Naive thymus-derived CD8-positive, alpha-beta T cell (primary cell): ENCODE data around the gene ITGB3. TPM values are rescaled to one million over a fixed set of nuclear protein-coding genes. Genes with fewer than 3 reads are reported as not detected.

ENCODE experiments used
- ATAC-seq, 2 donors: fragments of 150-1000 bp; cut with Tn5 transposase in 1 of 2; sonication (Bioruptor Pico), chemical (Tn5 transposase) in 1 of 2; 1 replicate in 1 of 2; 2 replicates in 1 of 2; pipeline ENCODE4 v1.10.0; 2021; ENCODE audit warnings: mild to moderate bottlenecking in 2 of 2, moderate library complexity in 2 of 2
- POLR2A ChIA-PET: fragments of 350-600 bp; sonication (Branson Sonifier 250); formaldehyde crosslinking; loops from one replicate; lab custom pipeline; 2021; ENCODE audit warnings: antibody characterized with exemption; lab: Charles Lee
- DNase-seq, 10 donors: peaks; one replicate each; pipeline versions ENCODE4 v3.0.0 to v3.0.0-alpha.2; 2020 to 2022
- H3K27ac Mint-ChIP-seq, 10 donors: one replicate each; pipeline ENCODE4 v1.8.0; 2020 to 2022; ENCODE audit warnings: mild to moderate bottlenecking in 10 of 10, mixed read lengths in 10 of 10, moderate library complexity in 4 of 10, inconsistent platforms in 1 of 10
- H3K27me3 Mint-ChIP-seq, 5 donors: one replicate each; pipeline ENCODE4 v1.8.0; 2021 to 2022; ENCODE audit warnings: mixed read lengths in 5 of 5
- H3K36me3 Mint-ChIP-seq, 3 donors: one replicate each; pipeline ENCODE4 v1.8.0; 2020 to 2022; ENCODE audit warnings: mixed read lengths in 3 of 3, mild to moderate bottlenecking in 2 of 3, inconsistent platforms in 1 of 3
- H3K4me1 Mint-ChIP-seq, 4 donors: one replicate each; pipeline ENCODE4 v1.8.0; 2021 to 2022; ENCODE audit warnings: mixed read lengths in 4 of 4
- H3K4me3 Mint-ChIP-seq, 10 donors: one replicate each; pipeline ENCODE4 v1.8.0; 2020 to 2022; ENCODE audit warnings: mild to moderate bottlenecking in 10 of 10, mixed read lengths in 10 of 10, moderate library complexity in 6 of 10, inconsistent platforms in 1 of 10
- H3K9me3 Mint-ChIP-seq, 9 donors: one replicate each; pipeline ENCODE4 v1.8.0; 2020 to 2022; ENCODE audit warnings: mixed read lengths in 9 of 9, mild to moderate bottlenecking in 3 of 9, inconsistent platforms in 1 of 9, moderate library complexity in 1 of 9
- polyA plus RNA-seq, 3 donors: library from polyadenylated mRNA; unstranded; fragments of 300-500 nt; fragmentation: Illumina TruSeq; gene quantifications; one replicate each; pipeline ENCODE4 v1.2.3, GENCODE V29; 2021
- total RNA-seq, 8 experiments: library from RNA in 2 of 8; stranded (reverse) in 2 of 8; gene quantifications; one replicate each; pipeline ENCODE4 v1.2.3 and lab custom pipeline; 2021 to 2026

ITGB3 gene
- total and polyA plus RNA-seq, 5 experiments from 2014 or later = not detected

- no peak for DNase-seq
- ATAC-seq = no peak
- peaks cover 0 to 9% (median 0%) of the 10 kb centered on the region in 4 donors for H3K4me1 Mint-ChIP-seq
- no peak overlapping the region for H3K4me3 Mint-ChIP-seq
- H3K9me3 Mint-ChIP-seq = peaks cover 0 to 23% (median 7%) of the 10 kb centered on the region in 9 donors
- H3K27ac Mint-ChIP-seq = no peak overlapping the region
- POLR2A ChIA-PET = no interaction called here
- peaks cover 0 to 8% (median 3%) of the 10 kb centered on the region in 5 donors for H3K27me3 Mint-ChIP-seq
- peaks cover 0 to 8% (median 7%) of the 10 kb centered on the region in 3 donors for H3K36me3 Mint-ChIP-seq
Measured at GRCh38 chr17:47299239-47299910, 45.7 kb downstream of the ITGB3 start.

GRCh38 chr17:47300718-47301117 is 47.1 kb downstream of the ITGB3 start:
- DNase-seq (no peak), ATAC-seq (no peak)
- H3K4me1 Mint-ChIP-seq = peaks cover 7 to 8% (median 8%) of the 10 kb centered on the region in 4 donors
- no peaks in the 10 kb centered on the region for H3K27me3 Mint-ChIP-seq
- H3K4me3 Mint-ChIP-seq = no peak overlapping the region
- peaks cover 0 to 23% (median 7%) of the 10 kb centered on the region in 9 donors for H3K9me3 Mint-ChIP-seq
- POLR2A ChIA-PET = no interaction called here
- H3K36me3 Mint-ChIP-seq = peaks cover 0 to 8% (median 7%) of the 10 kb centered on the region in 3 donors
- H3K27ac Mint-ChIP-seq = no peak overlapping the region

- Mint-ChIP-seq H3K27me3 (no peaks in the 10 kb centered on the region), H3K27ac (peak overlapping the region in 1 of 10 donors; percentile 43), H3K4me1 (peaks cover 7 to 12% (median 8%) of the 10 kb centered on the region in 4 donors), H3K36me3 (peaks cover 0 to 8% (median 7%) of the 10 kb centered on the region in 3 donors), H3K9me3 (peaks cover 0 to 23% (median 7%) of the 10 kb centered on the region in 9 donors), H3K4me3 (no peak overlapping the region)
- POLR2A ChIA-PET = no interaction called here
- DNase-seq = no peak
- no peak for ATAC-seq
Measured at GRCh38 chr17:47301161-47301560, 47.5 kb downstream of the ITGB3 start.

DNA sequence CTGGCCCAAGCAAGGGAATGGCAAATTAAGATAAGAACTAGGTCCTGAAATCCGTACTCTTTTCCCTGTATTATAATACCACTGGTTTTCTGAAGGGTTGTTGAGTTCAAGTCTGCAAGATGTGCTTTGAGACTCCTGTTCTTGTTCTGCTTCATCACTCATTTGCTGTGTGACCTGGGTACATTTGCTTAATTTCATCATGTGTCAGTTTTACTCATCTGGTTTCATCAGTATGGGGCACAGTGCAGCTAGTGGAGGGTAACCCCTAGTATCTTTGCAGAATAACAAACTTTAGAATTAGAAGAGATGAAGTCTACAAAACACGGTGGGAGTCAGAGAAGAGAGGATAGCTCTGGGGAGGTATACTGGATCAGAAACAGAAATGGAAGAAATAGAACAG is 48.2 kb downstream of the ITGB3 start:
- ATAC-seq (no peak), DNase-seq (no peak)
- H3K4me1 Mint-ChIP-seq = peaks cover 7 to 15% (median 9%) of the 10 kb centered on the region in 4 donors
- H3K36me3 Mint-ChIP-seq = peaks cover 0 to 8% (median 7%) of the 10 kb centered on the region in 3 donors
- no peaks in the 10 kb centered on the region for H3K27me3 Mint-ChIP-seq
- POLR2A ChIA-PET = no interaction called here
- no peak overlapping the region for H3K4me3 Mint-ChIP-seq
- H3K27ac Mint-ChIP-seq = no peak overlapping the region
- H3K9me3 Mint-ChIP-seq = peaks cover 0 to 23% (median 7%) of the 10 kb centered on the region in 9 donors

DNA sequence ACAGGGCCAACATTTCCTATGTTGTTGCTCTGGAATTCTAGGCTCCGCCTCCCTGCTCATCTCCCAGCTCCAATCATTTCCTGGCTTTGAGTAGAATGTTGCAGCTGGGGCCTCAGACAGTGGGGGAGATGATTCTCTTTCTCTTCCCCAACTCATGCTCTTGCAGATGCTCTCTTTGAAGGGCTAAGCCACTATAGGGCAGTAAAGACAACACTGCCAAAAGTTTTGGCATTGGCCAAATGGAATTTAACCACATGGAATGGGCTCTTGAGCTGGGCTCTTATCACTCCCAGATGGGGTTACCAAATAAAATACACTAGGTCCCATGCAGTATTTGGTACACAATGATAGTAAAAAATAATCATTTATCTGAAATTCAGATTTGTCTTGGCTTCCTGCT is 50.6 kb downstream of the ITGB3 start:
- Mint-ChIP-seq H3K27ac (peak overlapping the region in 1 of 10 donors; percentile 21), H3K9me3 (peaks cover 0 to 23% (median 7%) of the 10 kb centered on the region in 9 donors), H3K4me1 (peaks cover 7 to 15% (median 9%) of the 10 kb centered on the region in 4 donors), H3K27me3 (no peaks in the 10 kb centered on the region), H3K36me3 (peaks cover 0 to 8% (median 7%) of the 10 kb centered on the region in 3 donors), H3K4me3 (no peak overlapping the region)
- ATAC-seq = no peak
- DNase-seq = no peak
- POLR2A ChIA-PET = no interaction called here

DNA sequence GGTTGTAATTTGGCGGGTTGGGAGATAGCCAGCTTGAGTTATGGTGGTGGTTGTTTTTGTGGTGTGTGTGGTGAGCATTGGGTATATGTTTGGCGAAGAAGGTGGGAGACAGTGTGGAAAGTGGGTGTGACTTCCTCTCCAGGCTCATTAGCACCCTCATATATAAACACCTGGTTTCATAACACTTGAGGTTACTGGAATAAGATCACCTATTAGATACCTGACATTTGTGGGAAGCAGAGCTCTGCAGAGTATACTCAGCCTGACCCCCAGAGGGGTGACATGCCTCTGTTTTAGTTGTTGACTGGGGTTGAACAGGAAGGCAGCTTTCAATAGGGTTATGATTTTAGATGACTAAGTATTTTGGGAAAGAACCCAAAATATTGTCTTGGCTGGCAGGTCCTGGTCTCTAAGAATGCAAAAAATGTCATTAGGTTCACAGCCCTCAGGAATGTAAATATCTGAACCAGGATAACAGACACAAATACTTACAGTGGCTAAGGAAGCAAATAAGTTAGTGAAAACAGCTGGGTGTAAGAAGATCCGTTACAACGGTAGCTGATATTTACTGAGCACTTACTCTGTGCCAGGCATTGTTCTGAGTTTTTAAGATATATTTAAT is 51.8 kb downstream of the ITGB3 start:
- peaks cover 0 to 8% (median 7%) of the 10 kb centered on the region in 3 donors for H3K36me3 Mint-ChIP-seq
- peaks cover 0 to 2% (median 0%) of the 10 kb centered on the region in 5 donors for H3K27me3 Mint-ChIP-seq
- H3K27ac Mint-ChIP-seq = peak overlapping the region in 3 of 10 donors; percentile 20 to 64 (median 57)
- H3K4me3 Mint-ChIP-seq = no peak overlapping the region
- peak in 1 of 2 donors; percentile 32 for ATAC-seq
- H3K4me1 Mint-ChIP-seq = peaks cover 7 to 15% (median 10%) of the 10 kb centered on the region in 4 donors
- H3K9me3 Mint-ChIP-seq = peaks cover 0 to 23% (median 7%) of the 10 kb centered on the region in 9 donors
- DNase-seq = no peak
- POLR2A ChIA-PET = no interaction called here

DNA sequence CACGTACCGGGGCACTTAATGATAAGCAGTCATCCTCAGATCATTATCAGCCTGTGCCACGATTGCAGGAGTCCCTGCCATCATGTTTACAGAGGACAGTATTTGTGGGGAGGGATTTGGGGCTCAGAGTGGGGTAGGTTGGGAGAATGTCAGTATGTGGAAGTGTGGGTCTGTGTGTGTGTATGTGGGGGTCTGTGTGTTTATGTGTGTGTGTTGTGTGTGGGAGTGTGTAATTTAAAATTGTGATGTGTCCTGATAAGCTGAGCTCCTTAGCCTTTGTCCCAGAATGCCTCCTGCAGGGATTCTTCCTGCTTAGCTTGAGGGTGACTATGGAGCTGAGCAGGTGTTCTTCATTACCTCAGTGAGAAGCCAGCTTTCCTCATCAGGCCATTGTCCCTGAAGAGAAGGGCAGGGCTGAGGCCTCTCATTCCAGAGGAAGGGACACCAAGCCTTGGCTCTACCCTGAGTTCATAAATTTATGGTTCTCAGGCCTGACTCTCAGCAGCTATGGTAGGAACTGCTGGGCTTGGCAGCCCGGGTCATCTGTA is 56.6 kb downstream of the ITGB3 start:
- H3K27me3 Mint-ChIP-seq = peaks cover 0 to 2% (median 0%) of the 10 kb centered on the region in 5 donors
- ATAC-seq (no peak), DNase-seq (no peak)
- POLR2A ChIA-PET = no interaction called here
- no peak overlapping the region for H3K4me3 Mint-ChIP-seq
- H3K9me3 Mint-ChIP-seq = no peaks in the 10 kb centered on the region
- H3K27ac Mint-ChIP-seq = no peak overlapping the region
- H3K4me1 Mint-ChIP-seq = peaks cover 2 to 12% (median 5%) of the 10 kb centered on the region in 4 donors
- no peaks in the 10 kb centered on the region for H3K36me3 Mint-ChIP-seq

GRCh38 chr17:47311420-47311819 is 57.8 kb downstream of the ITGB3 start:
- no peaks in the 10 kb centered on the region for H3K9me3 Mint-ChIP-seq
- H3K36me3 Mint-ChIP-seq = no peaks in the 10 kb centered on the region
- POLR2A ChIA-PET = no interaction called here
- peaks cover 0 to 2% (median 0%) of the 10 kb centered on the region in 5 donors for H3K27me3 Mint-ChIP-seq
- peaks cover 0 to 2% (median 0%) of the 10 kb centered on the region in 4 donors for H3K4me1 Mint-ChIP-seq
- DNase-seq (no peak), ATAC-seq (no peak)
- H3K4me3 Mint-ChIP-seq = no peak overlapping the region
- no peak overlapping the region for H3K27ac Mint-ChIP-seq

DNA sequence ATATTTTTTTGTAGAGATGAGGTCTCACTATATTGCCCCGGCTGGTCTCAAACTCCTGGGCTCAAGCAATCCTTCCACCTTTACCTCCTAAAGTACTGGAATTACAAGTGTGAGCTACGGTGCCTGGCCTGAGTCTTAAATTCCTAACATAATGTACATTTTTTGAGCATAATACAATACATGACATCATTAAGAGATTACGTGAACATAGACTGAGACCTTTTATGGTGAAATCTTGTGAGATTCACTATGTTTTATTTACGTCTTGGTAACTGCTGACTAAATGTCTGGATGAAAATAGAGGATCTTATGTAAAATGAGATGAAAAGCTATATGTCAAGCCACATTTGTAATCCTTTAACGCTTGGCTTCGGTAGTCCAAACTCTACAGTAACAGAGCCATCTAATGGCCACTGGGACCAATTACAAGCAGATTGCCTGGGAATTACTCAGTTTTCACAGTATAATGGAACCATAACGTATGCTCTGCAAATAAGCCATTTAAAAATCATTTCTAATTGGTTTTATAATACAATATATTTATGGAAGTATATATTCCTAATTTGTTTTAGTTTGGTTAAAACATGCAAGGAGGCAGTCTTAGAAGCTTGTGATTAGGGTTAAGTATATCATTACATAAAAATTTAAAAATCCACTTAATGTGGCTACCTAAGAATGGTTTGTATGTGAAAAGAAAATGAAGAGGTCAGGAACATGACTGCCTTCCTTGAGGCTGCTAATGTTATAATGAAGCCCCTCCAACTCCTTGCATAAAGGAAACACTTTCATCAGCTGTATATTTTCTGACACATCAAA is 62.0 kb downstream of the ITGB3 start:
- DNase-seq = peak in 7 of 10 donors; percentile 27 to 61 (median 33)
- ATAC-seq = peak; percentile 84 to 86
- no peak overlapping the region for H3K4me3 Mint-ChIP-seq
- POLR2A ChIA-PET = interaction anchor here (0.6 to 0.8 kb wide), 3 partner anchors 9 to 296 kb away, joined by 4 to 6 read pairs (median 5); partner anchors contain the start of gene EFCAB13
- no peaks in the 10 kb centered on the region for H3K9me3 Mint-ChIP-seq
- no peak overlapping the region for H3K27ac Mint-ChIP-seq
- H3K27me3 Mint-ChIP-seq = no peaks in the 10 kb centered on the region
- H3K4me1 Mint-ChIP-seq = no peaks in the 10 kb centered on the region
- no peaks in the 10 kb centered on the region for H3K36me3 Mint-ChIP-seq

GRCh38 chr17:47316311-47316710 is 62.7 kb downstream of the ITGB3 start:
- no peaks in the 10 kb centered on the region for H3K36me3 Mint-ChIP-seq
- ATAC-seq (no peak), DNase-seq (no peak)
- H3K4me1 Mint-ChIP-seq = no peaks in the 10 kb centered on the region
- POLR2A ChIA-PET = no interaction called here
- no peaks in the 10 kb centered on the region for H3K9me3 Mint-ChIP-seq
- H3K4me3 Mint-ChIP-seq = no peak overlapping the region
- no peaks in the 10 kb centered on the region for H3K27me3 Mint-ChIP-seq
- no peak overlapping the region for H3K27ac Mint-ChIP-seq

- Mint-ChIP-seq H3K9me3 (no peaks in the 10 kb centered on the region), H3K4me3 (no peak overlapping the region), H3K4me1 (no peaks in the 10 kb centered on the region), H3K27me3 (no peaks in the 10 kb centered on the region), H3K36me3 (no peaks in the 10 kb centered on the region), H3K27ac (no peak overlapping the region)
- DNase-seq (no peak), ATAC-seq (no peak)
- POLR2A ChIA-PET = no interaction called here
Measured at GRCh38 chr17:47317119-47317518, 63.5 kb downstream of the ITGB3 start.

DNA sequence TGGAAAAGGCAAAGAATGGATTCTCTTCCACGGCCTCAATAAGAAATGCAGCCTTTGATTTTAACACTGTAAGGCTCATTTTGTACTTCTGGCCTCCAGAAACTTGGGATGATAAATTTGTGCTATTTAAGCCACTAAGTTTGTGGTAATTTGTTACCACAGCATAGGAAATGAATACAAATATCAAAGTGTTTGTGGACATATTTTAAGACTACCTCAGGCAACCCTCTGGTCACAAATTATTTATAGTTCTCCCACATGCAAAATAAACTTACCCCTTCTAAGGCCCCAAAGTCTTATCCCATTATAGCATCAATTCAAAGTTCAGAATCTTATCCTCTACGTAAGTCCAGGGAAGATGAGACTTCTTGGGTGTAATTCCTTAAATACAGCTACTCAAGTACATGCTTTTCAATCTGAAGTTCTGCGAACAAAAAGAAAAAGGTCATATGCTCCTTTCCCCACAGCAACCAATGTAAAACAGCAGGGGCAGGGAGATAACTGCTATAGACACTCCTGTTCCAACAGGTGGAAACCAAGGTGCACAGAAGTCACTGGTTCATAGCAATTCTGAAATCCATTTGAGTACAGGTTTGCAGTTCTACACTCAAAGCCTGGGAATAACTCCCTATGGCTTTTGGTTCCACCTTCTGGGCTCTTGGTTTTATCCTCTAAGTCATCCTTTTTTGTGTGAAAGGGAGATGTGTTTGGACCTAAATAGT is 64.7 kb downstream of the ITGB3 start:
- Mint-ChIP-seq H3K36me3 (no peaks in the 10 kb centered on the region), H3K4me1 (peaks cover 4 to 11% (median 6%) of the 10 kb centered on the region in 4 donors), H3K9me3 (no peaks in the 10 kb centered on the region), H3K27me3 (no peaks in the 10 kb centered on the region), H3K27ac (no peak overlapping the region), H3K4me3 (no peak overlapping the region)
- ATAC-seq (no peak), DNase-seq (no peak)
- POLR2A ChIA-PET = no interaction called here
